Tibial artery (tissue), 4 donors: ENCODE results near the gene ZNF407.

Source experiments
- DNase-seq, 2 donors: peaks; one replicate each; pipeline ENCODE4 v3.0.0-alpha.2; 2019
- H3K27ac ChIP-seq, 2 donors: fragments of 200-600 bp; sonication (generic) in 1 of 2; 1 replicate in 1 of 2; 2 replicates in 1 of 2; pipeline ENCODE4 v1.5.1; 2018 to 2019; ENCODE audit warnings: mild to moderate bottlenecking in 1 of 2
- H3K27me3 ChIP-seq, 2 donors: fragments of 200-600 bp; sonication (generic) in 1 of 2; one replicate each; pipeline versions ENCODE4 v1.5.1 to v1.6.0; 2016 to 2019
- H3K36me3 ChIP-seq, 3 donors: fragments of 200-600 bp; sonication (generic) in 2 of 3; one replicate each; pipeline ENCODE4 v1.5.1; 2016 to 2019; ENCODE audit warnings: mild to moderate bottlenecking in 2 of 3
- H3K4me1 ChIP-seq, 4 donors: fragments of 200-600 bp; sonication (generic) in 2 of 4; 1 replicate in 3 of 4; 2 replicates in 1 of 4; pipeline ENCODE4 v1.5.1; 2016 to 2019
- H3K4me3 ChIP-seq, 2 donors: fragments of 200-600 bp; sonication (generic) in 1 of 2; 1 replicate in 1 of 2; 2 replicates in 1 of 2; pipeline ENCODE4 v1.5.1; 2018 to 2019; ENCODE audit warnings: mild to moderate bottlenecking in 2 of 2
- H3K9me3 ChIP-seq, 3 donors: fragments of 200-600 bp; sonication (generic) in 1 of 3; one replicate each; pipeline ENCODE4 v1.5.1; 2016 to 2019
- intact Hi-C: fragments of 100-400 bp; cut with DNase I; formaldehyde crosslinking; loops from one replicate; pipeline ENCODE4 v1.15.0; 2023; ENCODE audit warnings: low total_unique reads
- TF ChIP-seq, protein P1 (sequence below), 2 experiments: fragments of 200-600 bp in 1 of 2; fragments of 450-650 bp in 1 of 2; IDR thresholded peaks; one replicate each; pipeline ENCODE4 v1.5.1; 2017 to 2019; ENCODE audit warnings: antibody characterized with exemption in 2 of 2, mild to moderate bottlenecking in 1 of 2, moderate library complexity in 1 of 2

The ZNF407 gene, protein sequence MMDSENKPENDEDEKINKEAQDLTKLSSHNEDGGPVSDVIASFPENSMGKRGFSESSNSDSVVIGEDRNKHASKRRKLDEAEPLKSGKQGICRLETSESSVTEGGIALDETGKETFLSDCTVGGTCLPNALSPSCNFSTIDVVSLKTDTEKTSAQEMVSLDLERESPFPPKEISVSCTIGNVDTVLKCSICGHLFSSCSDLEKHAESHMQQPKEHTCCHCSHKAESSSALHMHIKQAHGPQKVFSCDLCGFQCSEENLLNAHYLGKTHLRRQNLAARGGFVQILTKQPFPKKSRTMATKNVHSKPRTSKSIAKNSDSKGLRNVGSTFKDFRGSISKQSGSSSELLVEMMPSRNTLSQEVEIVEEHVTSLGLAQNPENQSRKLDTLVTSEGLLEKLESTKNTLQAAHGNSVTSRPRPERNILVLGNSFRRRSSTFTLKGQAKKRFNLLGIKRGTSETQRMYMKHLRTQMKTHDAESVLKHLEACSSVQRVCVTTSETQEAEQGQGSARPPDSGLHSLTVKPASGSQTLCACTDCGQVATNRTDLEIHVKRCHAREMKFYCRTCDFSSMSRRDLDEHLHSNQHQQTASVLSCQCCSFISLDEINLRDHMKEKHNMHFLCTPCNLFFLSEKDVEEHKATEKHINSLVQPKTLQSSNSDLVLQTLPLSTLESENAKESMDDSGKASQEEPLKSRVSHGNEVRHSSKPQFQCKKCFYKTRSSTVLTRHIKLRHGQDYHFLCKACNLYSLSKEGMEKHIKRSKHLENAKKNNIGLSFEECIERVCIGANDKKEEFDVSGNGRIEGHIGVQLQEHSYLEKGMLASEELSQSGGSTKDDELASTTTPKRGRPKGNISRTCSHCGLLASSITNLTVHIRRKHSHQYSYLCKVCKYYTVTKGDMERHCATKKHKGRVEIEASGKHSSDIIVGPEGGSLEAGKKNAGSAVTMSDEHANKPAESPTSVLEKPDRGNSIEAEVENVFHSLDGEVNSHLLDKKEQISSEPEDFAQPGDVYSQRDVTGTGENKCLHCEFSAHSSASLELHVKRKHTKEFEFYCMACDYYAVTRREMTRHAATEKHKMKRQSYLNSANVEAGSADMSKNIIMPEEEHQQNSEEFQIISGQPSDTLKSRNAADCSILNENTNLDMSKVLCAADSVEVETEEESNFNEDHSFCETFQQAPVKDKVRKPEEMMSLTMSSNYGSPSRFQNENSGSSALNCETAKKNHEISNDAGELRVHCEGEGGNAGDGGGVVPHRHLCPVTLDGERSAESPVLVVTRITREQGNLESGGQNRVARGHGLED (N-terminal part only)

DNA sequence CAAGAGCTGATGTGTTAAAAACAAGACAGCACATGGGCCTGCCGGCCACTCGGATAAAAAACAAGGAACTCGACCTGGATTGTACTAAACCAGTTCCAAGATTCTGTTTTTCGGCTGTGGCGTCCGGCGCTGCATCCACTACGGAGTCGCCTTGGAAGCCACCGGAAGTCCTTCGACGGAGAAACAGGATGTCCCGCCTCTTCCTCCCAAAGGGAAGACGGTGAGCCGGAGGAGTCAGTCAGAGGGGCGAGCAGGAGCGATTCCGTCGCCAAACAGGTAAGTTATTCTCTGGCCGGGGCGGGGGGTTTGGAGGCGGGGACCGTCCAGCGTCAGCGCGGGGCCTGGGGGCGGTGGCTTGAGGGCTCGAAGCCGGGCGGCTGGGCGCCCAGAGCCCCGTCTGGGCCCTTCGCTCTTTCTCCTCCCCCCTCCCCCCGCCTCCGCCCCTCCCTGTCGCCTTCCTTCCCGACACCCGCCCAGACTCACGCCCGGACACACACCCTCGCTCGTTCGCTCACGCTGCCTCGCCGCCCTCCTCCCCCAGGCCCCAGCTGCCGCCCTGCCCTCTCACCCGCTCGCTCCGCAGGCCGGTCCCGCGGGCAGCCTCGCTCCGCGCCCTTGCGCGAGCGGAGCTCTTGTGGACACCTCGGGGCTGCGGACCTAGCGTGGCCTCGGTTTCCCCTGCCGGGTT, at the start of gene ZNF407:
Gene ZNF407 (plus strand): TSS at position 209 of the 688 bp plus-strand sequence. CDS start 33,150 bp downstream, outside the sequence.
- Histone ChIP-seq H3K4me3 (peak within 1 kb of the TSS; percentile 94 to 99), H3K27ac (peak within 1 kb of the TSS; percentile 96 to 99), H3K27me3 (no peaks in the 10 kb centered on the region), H3K9me3 (no peaks in the 10 kb centered on the region), H3K4me1 (peaks cover 0 to 25% (median 11%) of the 10 kb centered on the region in 4 donors), H3K36me3 (peaks cover 8 to 19% (median 17%) of the 10 kb centered on the region in 3 donors)
- DNase-seq, result peak; percentile 85 to 91
- intact Hi-C loops, result loop anchor here (2.0 to 5.0 kb wide), 2 partner anchors 101 to 306 kb away; partner anchors contain the start of genes CNDP2 and CYB5A
- TF ChIP-seq, protein P1, sequence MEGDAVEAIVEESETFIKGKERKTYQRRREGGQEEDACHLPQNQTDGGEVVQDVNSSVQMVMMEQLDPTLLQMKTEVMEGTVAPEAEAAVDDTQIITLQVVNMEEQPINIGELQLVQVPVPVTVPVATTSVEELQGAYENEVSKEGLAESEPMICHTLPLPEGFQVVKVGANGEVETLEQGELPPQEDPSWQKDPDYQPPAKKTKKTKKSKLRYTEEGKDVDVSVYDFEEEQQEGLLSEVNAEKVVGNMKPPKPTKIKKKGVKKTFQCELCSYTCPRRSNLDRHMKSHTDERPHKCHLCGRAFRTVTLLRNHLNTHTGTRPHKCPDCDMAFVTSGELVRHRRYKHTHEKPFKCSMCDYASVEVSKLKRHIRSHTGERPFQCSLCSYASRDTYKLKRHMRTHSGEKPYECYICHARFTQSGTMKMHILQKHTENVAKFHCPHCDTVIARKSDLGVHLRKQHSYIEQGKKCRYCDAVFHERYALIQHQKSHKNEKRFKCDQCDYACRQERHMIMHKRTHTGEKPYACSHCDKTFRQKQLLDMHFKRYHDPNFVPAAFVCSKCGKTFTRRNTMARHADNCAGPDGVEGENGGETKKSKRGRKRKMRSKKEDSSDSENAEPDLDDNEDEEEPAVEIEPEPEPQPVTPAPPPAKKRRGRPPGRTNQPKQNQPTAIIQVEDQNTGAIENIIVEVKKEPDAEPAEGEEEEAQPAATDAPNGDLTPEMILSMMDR (IDR thresholded peaks at IDR 0.05), result no peak

DNA sequence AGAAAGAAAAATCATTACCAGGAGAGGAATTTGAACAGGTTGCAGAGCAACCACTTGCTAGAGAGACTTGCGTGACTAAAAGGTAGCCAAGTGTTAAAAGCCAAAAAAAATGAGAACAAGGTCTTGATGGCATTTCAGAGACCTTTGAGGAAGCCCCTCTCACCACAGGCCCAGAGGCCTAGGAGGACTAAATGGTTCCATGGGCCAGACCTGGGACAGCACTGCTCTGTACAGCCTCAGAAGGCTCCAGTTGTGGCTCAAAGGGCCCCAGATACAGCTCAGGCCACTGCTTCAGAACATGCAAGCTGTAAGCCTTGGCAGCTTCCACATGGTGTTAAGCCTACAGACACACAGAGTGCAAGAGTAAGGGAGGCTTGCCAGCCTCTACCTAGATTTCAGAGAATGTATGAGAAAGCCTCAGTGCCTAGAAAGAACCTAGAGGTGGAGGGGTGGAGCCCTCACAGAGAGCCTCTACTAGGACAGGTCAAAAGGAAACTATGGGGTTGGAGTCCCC, 48.0 kb upstream of the ZNF407 start:
- intact Hi-C loops, result loop anchor here (5.0 kb wide), 1 partner anchor 192 kb away; no protein-coding TSS in a partner anchor
- TF ChIP-seq, protein P1 (IDR thresholded peaks at IDR 0.05), result no peak
- peaks cover 0 to 17% (median 9%) of the 10 kb centered on the region in 3 donors for H3K9me3 ChIP-seq
- no peak overlapping the region for H3K27ac ChIP-seq
- no peak overlapping the region for H3K4me3 ChIP-seq
- H3K27me3 ChIP-seq, result peaks cover 0 to 4% of the 10 kb centered on the region in 2 donors
- peaks cover 0 to 4% (median 0%) of the 10 kb centered on the region in 4 donors for H3K4me1 ChIP-seq
- DNase-seq, result no peak
- no peaks in the 10 kb centered on the region for H3K36me3 ChIP-seq

DNA sequence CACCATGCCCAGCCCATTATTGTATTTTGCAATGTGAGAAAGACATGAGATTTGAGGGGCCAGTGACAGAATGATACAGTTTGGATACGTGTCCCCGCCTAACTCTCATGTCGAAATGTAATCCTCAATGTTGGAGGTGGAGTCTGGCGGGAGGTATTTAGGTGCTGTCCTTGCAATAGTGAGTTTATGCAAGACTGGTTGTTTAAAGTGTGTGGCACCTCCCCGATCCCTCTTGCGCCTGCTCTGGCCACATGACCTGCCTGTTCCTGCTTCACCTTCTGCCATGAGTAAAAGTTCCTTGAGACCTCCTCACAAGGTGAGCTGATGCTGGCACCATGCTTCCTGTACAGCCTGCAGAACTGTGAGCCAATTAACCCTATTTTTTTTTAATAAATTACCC, 46.8 kb upstream of the ZNF407 start:
- peaks cover 0 to 4% (median 0%) of the 10 kb centered on the region in 4 donors for H3K4me1 ChIP-seq
- H3K36me3 ChIP-seq, result no peaks in the 10 kb centered on the region
- TF ChIP-seq, protein P1 (IDR thresholded peaks at IDR 0.05), result no peak
- peaks cover 0 to 11% of the 10 kb centered on the region in 2 donors for H3K27me3 ChIP-seq
- H3K27ac ChIP-seq, result no peak overlapping the region
- no peak for DNase-seq
- intact Hi-C loops, result loop anchor here (5.0 kb wide), 1 partner anchor 194 kb away; no protein-coding TSS in a partner anchor
- peaks cover 0 to 17% (median 9%) of the 10 kb centered on the region in 3 donors for H3K9me3 ChIP-seq
- H3K4me3 ChIP-seq, result no peak overlapping the region

DNA sequence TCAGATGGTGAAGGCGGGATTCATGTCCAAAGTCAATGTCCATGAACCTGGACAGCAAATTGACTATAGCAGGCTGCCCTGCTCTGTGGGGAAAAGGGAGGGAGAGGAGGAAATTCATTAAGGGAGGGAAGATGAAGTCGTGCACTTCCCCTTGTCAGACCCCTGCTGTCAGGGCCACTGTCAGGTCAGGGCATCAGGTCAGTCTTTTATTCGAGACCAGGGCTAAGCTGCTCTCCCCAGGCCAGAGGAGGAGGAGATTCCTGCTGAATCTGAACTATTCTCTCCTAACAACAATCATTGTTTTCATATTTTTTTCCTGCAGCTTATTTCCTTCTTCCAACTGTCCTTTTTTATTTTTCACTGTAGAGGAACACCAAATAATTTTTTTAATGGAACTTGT, 46.2 kb upstream of the ZNF407 start:
- peaks cover 0 to 4% (median 0%) of the 10 kb centered on the region in 4 donors for H3K4me1 ChIP-seq
- H3K36me3 ChIP-seq, result no peaks in the 10 kb centered on the region
- peaks cover 0 to 17% (median 9%) of the 10 kb centered on the region in 3 donors for H3K9me3 ChIP-seq
- H3K27me3 ChIP-seq, result peaks cover 0 to 14% of the 10 kb centered on the region in 2 donors
- no peak overlapping the region for H3K4me3 ChIP-seq
- no peak overlapping the region for H3K27ac ChIP-seq
- no peak for DNase-seq
- intact Hi-C loops, result loop anchor here (5.0 kb wide), 1 partner anchor 194 kb away; no protein-coding TSS in a partner anchor
- TF ChIP-seq, protein P1 (IDR thresholded peaks at IDR 0.05), result no peak
